ENCODE data around the gene PSAT1.
"Not testable (repeated sequence)": the region's sequence is repeated elsewhere in the genome, so short reads cannot be mapped to it uniquely, and the experiment has no call there.

DNA sequence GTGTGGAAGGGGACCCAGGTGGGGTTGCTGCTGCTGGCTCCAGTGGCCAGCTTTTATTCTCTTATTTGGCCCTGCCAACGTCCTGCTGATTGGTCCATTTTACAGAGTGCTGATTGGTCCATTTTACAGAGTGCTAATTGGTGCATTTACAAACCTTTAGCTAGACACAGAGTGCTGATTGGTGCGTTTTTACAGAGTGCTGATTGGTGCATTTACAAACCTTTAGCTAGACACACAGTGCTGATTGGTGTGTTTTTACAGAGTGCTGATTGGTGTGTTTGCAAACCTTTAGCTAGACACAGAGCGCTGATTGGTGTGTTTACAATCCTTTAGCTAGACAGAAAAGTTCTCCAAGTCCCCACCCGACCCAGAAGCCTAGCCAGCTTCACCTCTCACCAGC is 12.7 kb upstream of the PSAT1 start:
- TF ChIP-seq, protein P1, sequence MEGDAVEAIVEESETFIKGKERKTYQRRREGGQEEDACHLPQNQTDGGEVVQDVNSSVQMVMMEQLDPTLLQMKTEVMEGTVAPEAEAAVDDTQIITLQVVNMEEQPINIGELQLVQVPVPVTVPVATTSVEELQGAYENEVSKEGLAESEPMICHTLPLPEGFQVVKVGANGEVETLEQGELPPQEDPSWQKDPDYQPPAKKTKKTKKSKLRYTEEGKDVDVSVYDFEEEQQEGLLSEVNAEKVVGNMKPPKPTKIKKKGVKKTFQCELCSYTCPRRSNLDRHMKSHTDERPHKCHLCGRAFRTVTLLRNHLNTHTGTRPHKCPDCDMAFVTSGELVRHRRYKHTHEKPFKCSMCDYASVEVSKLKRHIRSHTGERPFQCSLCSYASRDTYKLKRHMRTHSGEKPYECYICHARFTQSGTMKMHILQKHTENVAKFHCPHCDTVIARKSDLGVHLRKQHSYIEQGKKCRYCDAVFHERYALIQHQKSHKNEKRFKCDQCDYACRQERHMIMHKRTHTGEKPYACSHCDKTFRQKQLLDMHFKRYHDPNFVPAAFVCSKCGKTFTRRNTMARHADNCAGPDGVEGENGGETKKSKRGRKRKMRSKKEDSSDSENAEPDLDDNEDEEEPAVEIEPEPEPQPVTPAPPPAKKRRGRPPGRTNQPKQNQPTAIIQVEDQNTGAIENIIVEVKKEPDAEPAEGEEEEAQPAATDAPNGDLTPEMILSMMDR (conservative IDR thresholded peaks at IDR 0.05), result not testable (repeated sequence)
- not testable (repeated sequence) for TF ChIP-seq ZFX (IDR thresholded peaks at IDR 0.05)

Measured in C4-2B (cell line).